ENCODE results near the gene TBC1D10A. TPM values are rescaled to one million over a fixed set of nuclear protein-coding genes. Genes with fewer than 3 reads are reported as not detected.

The TBC1D10A gene, protein sequence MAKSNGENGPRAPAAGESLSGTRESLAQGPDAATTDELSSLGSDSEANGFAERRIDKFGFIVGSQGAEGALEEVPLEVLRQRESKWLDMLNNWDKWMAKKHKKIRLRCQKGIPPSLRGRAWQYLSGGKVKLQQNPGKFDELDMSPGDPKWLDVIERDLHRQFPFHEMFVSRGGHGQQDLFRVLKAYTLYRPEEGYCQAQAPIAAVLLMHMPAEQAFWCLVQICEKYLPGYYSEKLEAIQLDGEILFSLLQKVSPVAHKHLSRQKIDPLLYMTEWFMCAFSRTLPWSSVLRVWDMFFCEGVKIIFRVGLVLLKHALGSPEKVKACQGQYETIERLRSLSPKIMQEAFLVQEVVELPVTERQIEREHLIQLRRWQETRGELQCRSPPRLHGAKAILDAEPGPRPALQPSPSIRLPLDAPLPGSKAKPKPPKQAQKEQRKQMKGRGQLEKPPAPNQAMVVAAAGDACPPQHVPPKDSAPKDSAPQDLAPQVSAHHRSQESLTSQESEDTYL
- 20.2 TPM for polyA plus RNA-seq (2012; ENCODE audit: insufficient read length, low read depth)

DNA sequence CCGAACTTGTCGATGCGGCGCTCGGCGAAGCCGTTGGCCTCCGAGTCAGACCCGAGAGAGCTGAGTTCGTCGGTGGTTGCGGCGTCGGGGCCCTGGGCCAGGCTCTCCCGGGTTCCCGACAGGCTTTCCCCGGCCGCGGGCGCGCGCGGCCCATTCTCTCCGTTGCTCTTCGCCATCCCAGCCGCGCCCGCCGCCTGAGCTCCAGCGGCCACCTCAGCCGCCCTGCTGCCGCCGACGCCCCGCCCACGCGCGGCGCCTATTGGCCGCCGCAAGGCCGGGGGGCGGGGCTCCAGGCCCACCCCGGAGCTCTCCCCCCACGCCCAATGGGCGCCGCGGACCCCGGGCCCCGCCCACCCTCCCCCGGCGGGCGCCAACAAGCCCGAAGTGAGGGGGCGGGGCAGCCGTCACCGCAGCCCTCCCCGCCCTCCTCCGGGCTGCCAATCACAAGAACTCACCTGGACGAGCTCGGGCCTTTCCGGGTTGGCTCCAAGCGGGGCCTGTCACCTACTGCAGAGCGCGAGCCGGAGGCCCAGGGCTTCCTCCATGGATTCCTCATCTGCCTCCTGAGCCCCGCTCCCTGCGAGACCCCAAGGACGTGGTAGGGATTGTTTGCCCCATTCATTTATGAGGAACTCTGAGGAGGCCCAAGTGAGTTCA lies at the start of gene TBC1D10A:
TBC1D10A (minus strand) TSS at position 236 of the 657 bp plus-strand sequence; CDS start at position 176, 60 bp downstream.
- TF ChIP-seq REST (IDR thresholded peaks at IDR 0.05; ENCODE audit: insufficient read depth in 1 of 2, low read depth in 2 of 2, low read length in 2 of 2) (no peak), SIN3A (IDR thresholded peaks at IDR 0.05; ENCODE audit: borderline replicate concordance, insufficient read depth, low read length) (no peak), POLR2AphosphoS5 (IDR thresholded peaks at IDR 0.05; ENCODE audit: low read depth, low read length) (no peak), TAF1 (IDR thresholded peaks at IDR 0.05; ENCODE audit: borderline replicate concordance, insufficient read depth, low read length) (no peak), FOXP2 (optimal IDR thresholded peaks at IDR 0.05; ENCODE audit: borderline replicate concordance, extremely low read depth, extremely low read length, insufficient read depth) (no peak)

DNA sequence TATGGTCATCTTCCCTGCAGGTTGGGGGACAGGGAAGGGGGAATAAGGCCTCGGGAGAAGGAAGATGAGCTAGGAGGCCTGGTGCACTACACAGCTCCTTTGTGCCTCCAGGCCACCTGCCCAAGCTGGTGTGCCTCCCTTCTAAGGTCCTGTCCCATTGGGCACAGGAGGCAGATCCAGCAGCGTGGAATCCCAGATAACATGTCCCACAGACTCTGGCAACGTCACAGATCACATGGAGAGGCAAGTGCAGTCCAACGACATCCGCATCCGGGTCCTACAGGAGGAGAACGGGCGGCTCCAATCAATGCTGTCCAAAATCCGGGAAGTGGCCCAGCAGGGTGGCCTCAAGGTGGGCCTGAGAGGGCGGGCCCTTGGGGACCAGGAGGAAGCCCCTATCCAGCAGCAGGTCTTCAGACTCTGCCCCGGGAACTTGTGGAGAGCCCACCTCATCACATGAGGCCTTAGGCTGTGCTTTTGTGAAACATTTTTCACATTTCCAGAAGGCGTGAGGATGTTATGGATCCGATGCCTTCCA lies 48.6 kb upstream of the TBC1D10A start:
- TF ChIP-seq TAF1 (IDR thresholded peaks at IDR 0.05; ENCODE audit: borderline replicate concordance, insufficient read depth, low read length) (no peak), POLR2AphosphoS5 (IDR thresholded peaks at IDR 0.05; ENCODE audit: low read depth, low read length) (no peak), FOXP2 (optimal IDR thresholded peaks at IDR 0.05; ENCODE audit: borderline replicate concordance, extremely low read depth, extremely low read length, insufficient read depth) (no peak), REST (IDR thresholded peaks at IDR 0.05; ENCODE audit: insufficient read depth in 1 of 2, low read depth in 2 of 2, low read length in 2 of 2) (no peak), SIN3A (IDR thresholded peaks at IDR 0.05; ENCODE audit: borderline replicate concordance, insufficient read depth, low read length) (no peak)

- TF ChIP-seq SIN3A (IDR thresholded peaks at IDR 0.05; ENCODE audit: borderline replicate concordance, insufficient read depth, low read length) (no peak), TAF1 (IDR thresholded peaks at IDR 0.05; ENCODE audit: borderline replicate concordance, insufficient read depth, low read length) (no peak), FOXP2 (optimal IDR thresholded peaks at IDR 0.05; ENCODE audit: borderline replicate concordance, extremely low read depth, extremely low read length, insufficient read depth) (no peak), POLR2AphosphoS5 (IDR thresholded peaks at IDR 0.05; ENCODE audit: low read depth, low read length) (no peak), REST (IDR thresholded peaks at IDR 0.05; ENCODE audit: insufficient read depth in 1 of 2, low read depth in 2 of 2, low read length in 2 of 2) (no peak)
Measured at GRCh38 chr22:30373331-30374325, 46.9 kb upstream of the TBC1D10A start.

GRCh38 chr22:30372915-30373314 lies 46.2 kb upstream of the TBC1D10A start:
- TF ChIP-seq SIN3A (IDR thresholded peaks at IDR 0.05; ENCODE audit: borderline replicate concordance, insufficient read depth, low read length) (no peak), POLR2AphosphoS5 (IDR thresholded peaks at IDR 0.05; ENCODE audit: low read depth, low read length) (no peak), REST (IDR thresholded peaks at IDR 0.05; ENCODE audit: insufficient read depth in 1 of 2, low read depth in 2 of 2, low read length in 2 of 2) (no peak), FOXP2 (optimal IDR thresholded peaks at IDR 0.05; ENCODE audit: borderline replicate concordance, extremely low read depth, extremely low read length, insufficient read depth) (no peak), TAF1 (IDR thresholded peaks at IDR 0.05; ENCODE audit: borderline replicate concordance, insufficient read depth, low read length) (no peak)
